H1 (cell line): Measurements from ENCODE around the gene AMPD1. TPM values are rescaled to one million over a fixed set of nuclear protein-coding genes. Genes with fewer than 3 reads are reported as not detected.

Source experiments
- CTCF ChIA-PET: fragments of 300-600 bp; sonication (Branson Sonifier 250); formaldehyde crosslinking; loops from one replicate; lab custom pipeline; 2021; ENCODE audit not compliant: partially characterized antibody; lab: Charles Lee
- POLR2A ChIA-PET: fragments of 300-600 bp; sonication (Branson Sonifier 250); formaldehyde crosslinking; loops from one replicate; lab custom pipeline; 2021; ENCODE audit warnings: inconsistent platforms; ENCODE audit not compliant: partially characterized antibody; lab: Charles Lee
- DNase-seq, 2 experiments: peaks; one replicate each; pipeline versions ENCODE4 v3.0.0 to v3.0.0-alpha.2; 2010 to 2022; ENCODE audit warnings: low spot score in 2 of 2, low read depth in 1 of 2, mixed read lengths in 1 of 2
- FAIRE-seq: peaks from 2 replicates; lab custom pipeline; 2011; peaks lifted over from hg19 to GRCh38; lab: Jason Lieb, UNC
- H2AFZ ChIP-seq: 2 replicates; pipeline ENCODE4 v1.8.1; 2012; ENCODE audit warnings: low read length, inconsistent platforms
- H2AK5ac ChIP-seq: 2 replicates; pipeline ENCODE4 v1.6.1; 2013; ENCODE audit warnings: low read depth, low read length
- H2BK120ac ChIP-seq: replicated peaks from 2 replicates; pipeline ENCODE3; 2013; ENCODE audit warnings: low read depth, low read length, inconsistent platforms
- H2BK12ac ChIP-seq: 2 replicates; pipeline ENCODE4 v1.6.1; 2013; ENCODE audit warnings: low read depth, low read length
- H2BK15ac ChIP-seq: 2 replicates; pipeline ENCODE4 v1.6.1; 2013; ENCODE audit warnings: low read length
- H2BK20ac ChIP-seq: 2 replicates; pipeline ENCODE4 v1.6.1; 2013; ENCODE audit warnings: low read length
- H2BK5ac ChIP-seq: 2 replicates; pipeline ENCODE4 v1.6.1; 2013; ENCODE audit warnings: low read depth, low read length
- H3K14ac ChIP-seq: 2 replicates; pipeline ENCODE4 v1.6.1; 2013; ENCODE audit warnings: inconsistent platforms; ENCODE audit not compliant: insufficient read length
- H3K18ac ChIP-seq: 2 replicates; pipeline ENCODE4 v1.6.1; 2013; ENCODE audit warnings: low read length; ENCODE audit errors: extremely low read depth
- H3K23ac ChIP-seq: 2 replicates; pipeline ENCODE4 v1.6.1; 2013; ENCODE audit warnings: inconsistent platforms; ENCODE audit not compliant: insufficient read length
- H3K23me2 ChIP-seq: 2 replicates; pipeline ENCODE4 v1.6.1; 2013; ENCODE audit warnings: low read depth, low read length
- H3K27ac ChIP-seq: 2 replicates; pipeline ENCODE4 v1.6.1; 2011; ENCODE audit warnings: low read depth, low read length, inconsistent platforms
- H3K27me3 ChIP-seq, 4 experiments: replicated peaks in 1 of 4; 1 replicate in 1 of 4; 2 replicates in 3 of 4; pipeline versions ENCODE4 v1.6.1 to v1.8.1; 2011 to 2013; ENCODE audit warnings: low read length in 3 of 4, mild to moderate bottlenecking in 3 of 4, inconsistent platforms in 2 of 4, mixed read lengths in 2 of 4, moderate library complexity in 1 of 4; ENCODE audit not compliant: control insufficient read depth in 3 of 4, insufficient read depth in 3 of 4; ENCODE audit errors: extremely low read depth in 1 of 4
- H3K36me3 ChIP-seq, 4 experiments: 2 replicates each; pipeline versions ENCODE4 v1.6.1 to v1.8.1; 2011 to 2013; ENCODE audit warnings: mild to moderate bottlenecking in 4 of 4, low read length in 3 of 4, moderate library complexity in 2 of 4, control low read depth in 1 of 4, inconsistent platforms in 1 of 4; ENCODE audit not compliant: insufficient read depth in 4 of 4, control insufficient read depth in 2 of 4
- H3K4ac ChIP-seq: replicated peaks from 2 replicates; pipeline ENCODE3; 2013; ENCODE audit warnings: low read length, low read depth, mixed read lengths, inconsistent platforms; ENCODE audit not compliant: insufficient read length
- H3K4me1 ChIP-seq, 4 experiments: replicated peaks in 1 of 4; 1 replicate in 1 of 4; 2 replicates in 3 of 4; pipeline versions ENCODE4 v1.6.1 to v1.8.1; 2011 to 2013; ENCODE audit warnings: low read length in 3 of 4, inconsistent platforms in 2 of 4, mixed read lengths in 1 of 4; ENCODE audit not compliant: insufficient read depth in 4 of 4, control insufficient read depth in 3 of 4
- H3K4me2 ChIP-seq, 2 experiments: 2 replicates each; pipeline versions ENCODE4 v1.6.1 to v1.8.1; 2011 to 2013; ENCODE audit warnings: low read depth in 2 of 2, low read length in 2 of 2, control low read depth in 1 of 2, inconsistent platforms in 1 of 2, mild to moderate bottlenecking in 1 of 2; ENCODE audit not compliant: insufficient read depth in 1 of 2
- H3K4me3 ChIP-seq, 4 experiments: fragments of 200-600, 300-600 bp in 1 of 4; sonication (generic), shearing (Covaris generic), sonication (Bioruptor Twin) in 1 of 4; 2 replicates each; pipeline versions ENCODE4 v1.5.1 to v1.8.1; 2011 to 2016; ENCODE audit warnings: low read length in 4 of 4, low read depth in 3 of 4, control low read depth in 2 of 4, inconsistent platforms in 2 of 4, mild to moderate bottlenecking in 2 of 4, mixed read lengths in 1 of 4, moderate library complexity in 1 of 4; ENCODE audit not compliant: insufficient read depth in 2 of 4; ENCODE audit errors: extremely low read depth in 1 of 4
- H3K56ac ChIP-seq: replicated peaks from 2 replicates; pipeline ENCODE3; 2013; ENCODE audit warnings: low read depth, mild to moderate bottlenecking, mixed read lengths, low read length, inconsistent platforms; ENCODE audit not compliant: insufficient read length
- H3K79me1 ChIP-seq: 2 replicates; pipeline ENCODE4 v1.6.1; 2013; ENCODE audit warnings: low read depth, low read length, control low read depth
- H3K79me2 ChIP-seq, 2 experiments: 2 replicates each; pipeline versions ENCODE4 v1.6.1 to v1.8.1; 2012 to 2013; ENCODE audit warnings: low read length in 2 of 2, mild to moderate bottlenecking in 2 of 2, inconsistent platforms in 1 of 2; ENCODE audit not compliant: insufficient read depth in 2 of 2, control insufficient read depth in 1 of 2
- H3K9ac ChIP-seq, 4 experiments: replicated peaks in 1 of 4; 1 replicate in 1 of 4; 2 replicates in 3 of 4; pipeline versions ENCODE4 v1.6.1 to v1.8.1; 2011 to 2013; ENCODE audit warnings: low read depth in 3 of 4, low read length in 3 of 4, control low read depth in 2 of 4, mild to moderate bottlenecking in 2 of 4, moderate library complexity in 2 of 4, inconsistent platforms in 1 of 4; ENCODE audit errors: extremely low read depth in 1 of 4
- H3K9me3 ChIP-seq, 2 experiments: 2 replicates each; pipeline versions ENCODE4 v1.6.1 to v1.8.1; 2012 to 2013; ENCODE audit warnings: mild to moderate bottlenecking in 2 of 2, moderate library complexity in 2 of 2, control low read depth in 1 of 2, inconsistent platforms in 1 of 2, low read depth in 1 of 2, low read length in 1 of 2, mixed read lengths in 1 of 2; ENCODE audit not compliant: insufficient read depth in 2 of 2
- H4K20me1 ChIP-seq, 2 experiments: replicated peaks in 1 of 2; 2 replicates each; pipeline versions ENCODE3 to v1.8.1; 2011 to 2013; ENCODE audit warnings: inconsistent platforms in 2 of 2, low read length in 2 of 2, mild to moderate bottlenecking in 1 of 2; ENCODE audit not compliant: insufficient read depth in 2 of 2, control insufficient read depth in 1 of 2
- H4K5ac ChIP-seq: 2 replicates; pipeline ENCODE4 v1.6.1; 2013; ENCODE audit warnings: low read length, low read depth, mixed read lengths, inconsistent platforms; ENCODE audit not compliant: insufficient read length
- H4K8ac ChIP-seq: 2 replicates; pipeline ENCODE4 v1.8.0; 2013; ENCODE audit warnings: mild to moderate bottlenecking, moderate library complexity, low read length, inconsistent platforms; ENCODE audit not compliant: insufficient read depth; ENCODE audit errors: extremely low read depth
- H4K91ac ChIP-seq: replicated peaks from 2 replicates; pipeline ENCODE3; 2013; ENCODE audit warnings: low read length, mixed read lengths, inconsistent platforms; ENCODE audit not compliant: insufficient read length
- ASH2L ChIP-seq: fragments of 200-600, 300-600 bp; sonication (generic); IDR thresholded peaks from one replicate; pipeline ENCODE4 v1.7.1; 2017; ENCODE audit warnings: low read length
- ATF3 ChIP-seq: IDR thresholded peaks from 2 replicates; pipeline ENCODE4 v1.6.1; 2011; ENCODE audit warnings: low read depth, mild to moderate bottlenecking, low read length; ENCODE audit not compliant: insufficient read depth
- BRCA1 ChIP-seq: IDR thresholded peaks from 2 replicates; pipeline ENCODE4 v1.6.1; 2012; ENCODE audit warnings: low read depth, low read length, improper control_type of control experiment
- CEBPB ChIP-seq: IDR thresholded peaks from 2 replicates; pipeline ENCODE4 v1.6.1; 2012; ENCODE audit warnings: low read depth, low read length
- CHD1 ChIP-seq: IDR thresholded peaks from 2 replicates; pipeline ENCODE4 v1.6.1; 2012; ENCODE audit warnings: low read depth, low read length, improper control_type of control experiment
- CREB1 ChIP-seq: IDR thresholded peaks from 2 replicates; pipeline ENCODE4 v1.6.1; 2012; ENCODE audit warnings: inconsistent platforms
- GABPA ChIP-seq: IDR thresholded peaks from 2 replicates; pipeline ENCODE4 v1.6.1; 2011; ENCODE audit warnings: mild to moderate bottlenecking, low read length, moderate library complexity, borderline replicate concordance; ENCODE audit not compliant: insufficient read depth
- HDAC6 ChIP-seq: IDR thresholded peaks from one replicate; pipeline ENCODE4 v1.7.1; 2012; ENCODE audit warnings: low read depth, mild to moderate bottlenecking, inconsistent platforms, low read length, moderate library complexity
- MAX ChIP-seq: IDR thresholded peaks from 2 replicates; pipeline ENCODE4 v1.6.1; 2012; ENCODE audit warnings: inconsistent platforms
- POU5F1 ChIP-seq: IDR thresholded peaks from 2 replicates; pipeline ENCODE4 v1.6.1; 2011; ENCODE audit warnings: low read depth, mild to moderate bottlenecking, low read length, moderate library complexity
- RFX5 ChIP-seq: IDR thresholded peaks from 2 replicates; pipeline ENCODE4 v1.6.1; 2011; ENCODE audit warnings: low read depth, low read length, improper control_type of control experiment, borderline replicate concordance
- SP2 ChIP-seq: IDR thresholded peaks from 2 replicates; pipeline ENCODE4 v1.6.1; 2012; ENCODE audit warnings: mild to moderate bottlenecking, low read length, inconsistent platforms
- SP4 ChIP-seq: IDR thresholded peaks from 2 replicates; pipeline ENCODE4 v1.6.1; 2012; ENCODE audit warnings: low read length, inconsistent platforms
- SUZ12 ChIP-seq: fragments of 200-600 bp; sonication (generic); IDR thresholded peaks from 2 replicates; pipeline ENCODE4 v1.6.1; 2012; ENCODE audit warnings: mild to moderate bottlenecking, inconsistent platforms, low read length, moderate library complexity, mixed read lengths
- TAF7 ChIP-seq: optimal IDR thresholded peaks from 2 replicates; pipeline ENCODE3; 2011; ENCODE audit warnings: low read depth, mild to moderate bottlenecking, inconsistent platforms, low read length, moderate library complexity, borderline replicate concordance
- TEAD4 ChIP-seq: IDR thresholded peaks from 2 replicates; pipeline ENCODE4 v1.6.1; 2012; ENCODE audit warnings: low read depth, low read length, inconsistent platforms, mixed read lengths
- WGBS, 2 experiments: shearing (Covaris generic) in 1 of 2; methylation state at CpG; one replicate each; pipeline versions ENCODE4 v1.1.6 to v1.1.7; 2013 to 2015; ENCODE audit warnings: low lambda C conversion rate in 2 of 2, mixed read lengths in 2 of 2, inconsistent platforms in 1 of 2, low coverage in 1 of 2, missing lambda C conversion rate in 1 of 2; ENCODE audit not compliant: insufficient replicate concordance in 2 of 2, insufficient coverage in 1 of 2, insufficient read length in 1 of 2; ENCODE audit errors: extremely low coverage in 1 of 2, missing lambda C conversion rate in 1 of 2; 5-methylcytosine and 5-hydroxymethylcytosine counted together
- polyA plus RNA-seq, 7 experiments: library from polyadenylated mRNA; depleted of rRNA in 3 of 7; stranded (reverse) in 5 of 7; unstranded in 2 of 7; fragments of >200 nt in 5 of 7; fragments of 200-250 nt in 2 of 7; gene quantifications; 1 replicate in 5 of 7; 2 replicates in 1 of 7; 4 replicates in 1 of 7; pipeline versions ENCODE4 v1.2.1 to v1.2.3, GENCODE V29; 2011 to 2013; ENCODE audit warnings: missing spikeins in 2 of 7, mixed read lengths in 2 of 7
- total RNA-seq: library from RNA; stranded (reverse); fragmentation: NEBNext Ultra II Directional; extraction: Animal tissue kit (Norgen Biotek cat#: 25700); gene quantifications from 2 replicates; pipeline ENCODE4 v1.2.1, GENCODE V29; 2021

The AMPD1 gene
- total and polyA plus RNA-seq, 2 of the 8 experiments (the other 6 are each of a cell fraction or from before 2014, with no cell fraction given): not detected

GRCh38 chr1:114685851-114686250 lies 9.5 kb downstream of the AMPD1 start:
- Histone ChIP-seq H3K9ac (no peak overlapping the region), H4K20me1 (no peaks in the 10 kb centered on the region), H3K18ac (no peak overlapping the region), H2BK15ac (no peak overlapping the region), H2BK20ac (no peak overlapping the region), H3K56ac (no peak overlapping the region), H4K91ac (no peak overlapping the region), H2BK12ac (no peak overlapping the region), H4K5ac (no peak overlapping the region), H3K4me3 (no peak overlapping the region), H3K4me1 (no peaks in the 10 kb centered on the region), H3K14ac (no peak overlapping the region), H2BK5ac (no peak overlapping the region), H2AFZ (no peak overlapping the region), H3K36me3 (no peaks in the 10 kb centered on the region), H4K8ac (no peak overlapping the region), H3K23me2 (no peaks in the 10 kb centered on the region), H3K9me3 (no peaks in the 10 kb centered on the region), H3K27me3 (no peaks in the 10 kb centered on the region; a peak in 1 of 7 replicates), H3K4me2 (no peak overlapping the region), H3K79me1 (no peaks in the 10 kb centered on the region), H2BK120ac (no peak overlapping the region), H2AK5ac (no peak overlapping the region), H3K27ac (no peak overlapping the region), H3K4ac (no peak overlapping the region), H3K79me2 (no peaks in the 10 kb centered on the region), H3K23ac (no peak overlapping the region)
- no peak for FAIRE-seq
- DNase-seq: no peak
- ChIA-PET CTCF (no interaction called here), POLR2A (no interaction called here)
- 94% methylated on average over 5 of the region's 5 CpGs; no CpG with 5 or more reads in 1 of the 2 experiments for WGBS, 2 experiments
- TF ChIP-seq POU5F1 (no peak), HDAC6 (no peak), RFX5 (no peak), MAX (no peak), SUZ12 (no peak), TAF7 (no peak), GABPA (no peak), SP4 (no peak), CHD1 (no peak), SP2 (no peak), ATF3 (no peak), TEAD4 (no peak), BRCA1 (no peak), ASH2L (no peak), CEBPB (no peak), CREB1 (no peak)
